GM18508 (cell line): Measurements from ENCODE around the gene SND1.
A peak's percentile ranks its signal among the peaks of the same experiment; 100 is the strongest.

Source experiments
- ATAC-seq: cut with Tn5 transposase; IDR thresholded peaks from one replicate; pipeline ENCODE4 v1.9.1; 2021; ENCODE audit warnings: moderate number of reproducible peaks; ENCODE audit not compliant: insufficient read depth, unreplicated experiment

The SND1 gene

GRCh38 chr7:128025819-128026218 is 373.8 kb downstream of the SND1 start:
- no peak for ATAC-seq

GRCh38 chr7:128026551-128026950 is 374.6 kb downstream of the SND1 start:
- no peak for ATAC-seq

- ATAC-seq: no peak
Observed at GRCh38 chr7:128027485-128027980, 375.5 kb downstream of the SND1 start.

- ATAC-seq: no peak
Observed at GRCh38 chr7:128029405-128029995, 377.5 kb downstream of the SND1 start.

GRCh38 chr7:128030263-128030653 is 378.3 kb downstream of the SND1 start:
- no peak for ATAC-seq

GRCh38 chr7:128030654-128031611 is 378.9 kb downstream of the SND1 start, which contains the start of gene LRRC4:
Gene LRRC4, minus strand, starts transcription at chr7:128031437. Its CDS starts 797 bp downstream, at chr7:128030640.
- ATAC-seq: no peak

GRCh38 chr7:128031901-128032604 is 380.1 kb downstream of the SND1 start:
- ATAC-seq: peak; percentile 80

GRCh38 chr7:128032605-128033235 is 380.7 kb downstream of the SND1 start:
- no peak for ATAC-seq

- no peak for ATAC-seq
Observed at GRCh38 chr7:128033246-128033645, 381.3 kb downstream of the SND1 start.

GRCh38 chr7:128034825-128035224 is 382.8 kb downstream of the SND1 start:
- ATAC-seq: no peak

- no peak for ATAC-seq
Observed at GRCh38 chr7:128035712-128036111, 383.7 kb downstream of the SND1 start.

GRCh38 chr7:128036226-128036940 is 384.4 kb downstream of the SND1 start:
- no peak for ATAC-seq

- no peak for ATAC-seq
Observed at GRCh38 chr7:128037081-128037480, 385.1 kb downstream of the SND1 start.

GRCh38 chr7:128037880-128038619 is 386.1 kb downstream of the SND1 start:
- ATAC-seq: no peak

GRCh38 chr7:128039544-128039953 is 387.6 kb downstream of the SND1 start:
- ATAC-seq: no peak

GRCh38 chr7:128040205-128040604 is 388.2 kb downstream of the SND1 start:
- no peak for ATAC-seq

GRCh38 chr7:128041203-128041602 is 389.2 kb downstream of the SND1 start:
- ATAC-seq: no peak

- ATAC-seq: no peak
Observed at GRCh38 chr7:128042012-128042411, 390.0 kb downstream of the SND1 start.

GRCh38 chr7:128044064-128044463 is 392.1 kb downstream of the SND1 start:
- no peak for ATAC-seq
